Measurements from ENCODE around the gene COPS6.

COPS6 gene

DNA sequence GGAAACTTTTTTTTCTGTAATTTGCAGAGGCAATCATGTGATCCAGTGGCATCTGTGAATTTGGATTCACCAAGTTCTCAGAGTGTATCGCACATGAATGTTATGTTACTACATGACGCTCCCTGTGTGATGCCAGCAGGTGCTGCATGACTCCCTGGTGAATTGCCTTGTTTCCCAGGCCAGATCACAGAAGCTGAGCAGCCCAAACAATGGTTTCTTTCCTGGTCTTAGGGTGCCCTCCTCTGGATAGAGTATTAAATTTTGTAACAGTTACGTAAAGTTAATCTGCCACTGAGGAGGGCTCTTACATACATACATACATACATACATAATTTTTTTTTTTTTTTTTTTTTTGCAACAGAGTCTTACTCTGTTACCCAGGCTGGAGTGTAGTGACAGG, 35.6 kb upstream of the COPS6 start:
- ChIA-PET CTCF (interaction anchor here (0.6 to 0.9 kb wide), 2 partner anchors 45 to 59 kb away, joined by 3 to 4 read pairs; no protein-coding TSS in a partner anchor), POLR2A (no interaction called here)
- peak; percentile 62 for DNase-seq (ENCODE audit: extremely low spot score)
- TF ChIP-seq TARDBP (IDR thresholded peaks at IDR 0.05), result no peak
- TF ChIP-seq, protein P1, sequence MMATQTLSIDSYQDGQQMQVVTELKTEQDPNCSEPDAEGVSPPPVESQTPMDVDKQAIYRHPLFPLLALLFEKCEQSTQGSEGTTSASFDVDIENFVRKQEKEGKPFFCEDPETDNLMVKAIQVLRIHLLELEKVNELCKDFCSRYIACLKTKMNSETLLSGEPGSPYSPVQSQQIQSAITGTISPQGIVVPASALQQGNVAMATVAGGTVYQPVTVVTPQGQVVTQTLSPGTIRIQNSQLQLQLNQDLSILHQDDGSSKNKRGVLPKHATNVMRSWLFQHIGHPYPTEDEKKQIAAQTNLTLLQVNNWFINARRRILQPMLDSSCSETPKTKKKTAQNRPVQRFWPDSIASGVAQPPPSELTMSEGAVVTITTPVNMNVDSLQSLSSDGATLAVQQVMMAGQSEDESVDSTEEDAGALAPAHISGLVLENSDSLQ (IDR thresholded peaks at IDR 0.05), result no peak
- TF ChIP-seq CTBP1 (IDR thresholded peaks at IDR 0.05; ENCODE audit: borderline replicate concordance), result no peak
- no peak for TF ChIP-seq SP1 (IDR thresholded peaks at IDR 0.05)
- TF ChIP-seq SUZ12 (IDR thresholded peaks at IDR 0.05), result no peak
- TF ChIP-seq BHLHE40 (IDR thresholded peaks at IDR 0.05; ENCODE audit: borderline replicate concordance), result no peak
- TF ChIP-seq HDGF (IDR thresholded peaks at IDR 0.05; ENCODE audit: borderline replicate concordance), result no peak
- no peak for TF ChIP-seq ARNT (IDR thresholded peaks at IDR 0.05)
- TF ChIP-seq NFRKB (IDR thresholded peaks at IDR 0.05), result no peak
- TF ChIP-seq ELF4 (IDR thresholded peaks at IDR 0.05), result no peak
- no peak for TF ChIP-seq ZNF384 (IDR thresholded peaks at IDR 0.05)
- TF ChIP-seq FOXM1 (IDR thresholded peaks at IDR 0.05; ENCODE audit: borderline replicate concordance), result no peak
- TF ChIP-seq FOXA1 (IDR thresholded peaks at IDR 0.05), result no peak
- no peak for TF ChIP-seq L3MBTL2 (conservative IDR thresholded peaks at IDR 0.05)
- no peak for TF ChIP-seq LEF1 (IDR thresholded peaks at IDR 0.05; ENCODE audit: borderline replicate concordance)
- no peak for TF ChIP-seq FOXK2 (IDR thresholded peaks at IDR 0.05)

DNA sequence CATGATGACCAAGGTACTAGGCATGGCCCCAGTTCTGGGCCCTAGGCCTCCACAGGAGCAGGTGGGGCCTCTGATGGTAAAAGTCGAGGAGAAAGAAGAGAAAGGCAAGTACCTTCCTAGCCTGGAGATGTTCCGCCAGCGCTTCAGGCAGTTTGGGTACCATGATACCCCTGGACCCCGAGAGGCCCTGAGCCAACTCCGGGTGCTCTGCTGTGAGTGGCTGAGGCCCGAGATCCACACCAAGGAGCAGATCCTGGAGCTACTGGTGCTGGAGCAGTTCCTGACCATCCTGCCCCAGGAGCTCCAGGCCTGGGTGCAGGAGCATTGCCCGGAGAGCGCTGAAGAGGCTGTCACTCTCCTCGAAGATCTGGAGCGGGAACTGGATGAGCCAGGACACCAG, 31.8 kb upstream of the COPS6 start:
- CTCF ChIA-PET, result no interaction called here

DNA sequence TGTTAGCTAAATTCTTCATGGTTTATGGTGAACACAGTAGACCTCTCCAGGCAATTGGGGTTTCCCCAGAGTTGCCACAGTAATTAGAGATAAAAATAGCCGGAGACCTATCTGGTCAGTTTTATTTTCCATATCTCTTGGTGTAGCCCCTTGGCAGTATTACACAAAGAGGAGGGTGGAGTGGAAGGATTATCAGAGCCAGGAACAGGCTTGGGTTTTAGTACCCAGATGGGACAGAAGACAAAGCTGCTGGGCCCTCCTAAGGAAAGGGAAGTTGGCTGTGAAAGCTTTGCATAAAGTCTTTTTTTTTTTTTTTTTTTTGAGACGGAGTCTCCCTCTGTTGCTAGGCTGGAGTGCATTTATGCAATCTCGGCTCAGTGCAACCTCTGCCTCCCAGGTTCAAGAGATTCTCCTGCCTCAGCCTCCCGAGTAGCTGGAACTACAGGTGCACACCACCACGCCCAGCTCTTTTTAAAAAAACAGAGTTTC, 29.5 kb upstream of the COPS6 start:
- POLR2A ChIA-PET, result interaction anchor here (2.1 kb wide), 1 partner anchor 9 kb away, joined by 6 read pairs; no protein-coding TSS in a partner anchor
- CTCF ChIA-PET, result interaction anchor here (0.6 kb wide), 2 partner anchors 75 to 80 kb away, joined by 3 read pairs; no protein-coding TSS in a partner anchor
- TF ChIP-seq L3MBTL2 (conservative IDR thresholded peaks at IDR 0.05) (no peak), HDGF (IDR thresholded peaks at IDR 0.05; ENCODE audit: borderline replicate concordance) (no peak)
- DNase-seq (ENCODE audit: extremely low spot score), result no peak

More for the DNA sequence above, 31.8 kb upstream of the COPS6 start:
- no peak for DNase-seq (ENCODE audit: extremely low spot score)
- no peak for TF ChIP-seq LEF1 (IDR thresholded peaks at IDR 0.05; ENCODE audit: borderline replicate concordance)
- POLR2A ChIA-PET, result no interaction called here

DNA sequence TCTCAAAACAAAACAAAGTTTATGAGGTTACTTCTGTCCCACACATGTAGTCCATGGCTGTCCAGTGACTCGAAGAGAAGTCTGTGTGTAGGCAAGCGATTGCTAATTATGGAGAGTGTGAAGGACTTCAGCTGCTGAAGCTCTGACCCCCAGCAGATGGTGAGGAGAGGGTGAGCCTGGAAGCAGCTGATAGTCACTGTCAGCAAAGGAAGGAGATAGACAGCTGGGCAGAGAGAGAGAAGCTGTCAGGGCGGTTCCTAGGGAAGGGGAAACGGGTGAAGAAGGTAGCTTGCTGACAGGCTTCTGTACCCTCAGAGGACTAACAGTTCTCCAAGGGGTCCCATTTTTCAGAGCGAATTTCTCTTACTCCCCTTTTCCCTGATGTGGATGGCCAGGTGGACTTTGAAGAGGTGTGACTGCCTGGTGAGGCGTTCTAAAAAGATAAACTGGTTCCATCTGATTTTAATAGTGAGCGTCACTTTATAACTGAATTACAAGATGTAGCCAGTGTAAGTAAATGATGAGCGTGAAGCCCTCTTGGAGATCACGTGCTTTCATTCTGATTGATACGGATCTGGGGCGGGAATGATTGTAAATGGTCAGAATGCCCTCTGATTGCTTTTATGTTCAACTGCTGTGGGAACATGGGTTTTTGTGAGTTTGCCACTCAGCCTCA, 27.1 kb upstream of the COPS6 start:
- CTCF ChIA-PET, result no interaction called here
- DNase-seq (ENCODE audit: extremely low spot score), result no peak
- TF ChIP-seq ARNT (IDR thresholded peaks at IDR 0.05) (no peak), SUZ12 (IDR thresholded peaks at IDR 0.05) (no peak), BHLHE40 (IDR thresholded peaks at IDR 0.05; ENCODE audit: borderline replicate concordance) (no peak), FOXK2 (IDR thresholded peaks at IDR 0.05) (no peak), ZNF384 (IDR thresholded peaks at IDR 0.05) (no peak), CTBP1 (IDR thresholded peaks at IDR 0.05; ENCODE audit: borderline replicate concordance) (no peak), NFRKB (IDR thresholded peaks at IDR 0.05) (no peak), L3MBTL2 (conservative IDR thresholded peaks at IDR 0.05) (no peak), TARDBP (IDR thresholded peaks at IDR 0.05) (no peak), HDGF (IDR thresholded peaks at IDR 0.05; ENCODE audit: borderline replicate concordance) (no peak), SP1 (IDR thresholded peaks at IDR 0.05) (no peak), FOXM1 (IDR thresholded peaks at IDR 0.05; ENCODE audit: borderline replicate concordance) (no peak), LEF1 (IDR thresholded peaks at IDR 0.05; ENCODE audit: borderline replicate concordance) (no peak), FOXA1 (IDR thresholded peaks at IDR 0.05) (no peak)
- TF ChIP-seq, protein P1 (IDR thresholded peaks at IDR 0.05), result no peak
- POLR2A ChIA-PET, result no interaction called here

DNA sequence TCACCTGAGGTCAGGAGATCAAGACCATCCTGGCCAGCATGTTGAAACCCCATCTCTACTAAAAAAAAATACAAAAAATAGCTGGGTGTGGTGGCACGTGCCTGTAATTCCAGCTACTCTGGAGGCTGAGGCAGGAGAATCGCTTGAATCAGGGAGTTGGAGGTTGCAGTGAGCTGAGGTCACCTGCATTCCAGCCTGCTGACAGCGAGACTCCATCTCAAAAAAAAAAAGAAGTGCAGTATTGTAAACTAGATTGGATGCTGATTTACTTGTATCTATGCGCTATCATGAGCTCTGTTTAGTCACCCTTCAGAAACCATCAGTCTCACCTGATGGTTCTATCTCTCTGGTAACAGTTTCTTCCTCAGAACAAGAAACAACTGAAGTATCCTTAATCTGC, 25.4 kb upstream of the COPS6 start:
- no peak for DNase-seq (ENCODE audit: extremely low spot score)
- POLR2A ChIA-PET, result interaction anchor here (0.8 to 2.3 kb wide), 4 partner anchors 14 to 63 kb away, joined by 3 to 6 read pairs (median 4); partner anchors contain the start of genes AP4M1, MBLAC1, MCM7 and ZKSCAN1
- TF ChIP-seq LEF1 (IDR thresholded peaks at IDR 0.05; ENCODE audit: borderline replicate concordance), result no peak
- CTCF ChIA-PET, result interaction anchor here (0.6 kb wide), 1 partner anchor 86 kb away, joined by 11 read pairs; no protein-coding TSS in a partner anchor

DNA sequence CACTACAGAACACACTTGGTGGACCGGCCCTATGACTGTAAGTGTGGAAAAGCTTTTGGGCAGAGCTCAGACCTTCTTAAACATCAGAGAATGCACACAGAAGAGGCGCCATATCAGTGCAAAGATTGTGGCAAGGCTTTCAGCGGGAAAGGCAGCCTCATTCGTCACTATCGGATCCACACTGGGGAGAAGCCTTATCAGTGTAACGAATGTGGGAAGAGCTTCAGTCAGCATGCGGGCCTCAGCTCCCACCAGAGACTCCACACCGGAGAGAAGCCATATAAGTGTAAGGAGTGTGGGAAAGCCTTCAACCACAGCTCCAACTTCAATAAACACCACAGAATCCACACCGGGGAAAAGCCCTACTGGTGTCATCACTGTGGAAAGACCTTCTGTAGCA, 24.6 kb upstream of the COPS6 start:
- ChIA-PET POLR2A (interaction anchor here (1.0 to 2.3 kb wide), 4 partner anchors 14 to 62 kb away, joined by 4 to 6 read pairs (median 4); partner anchors contain the start of genes AP4M1, MBLAC1, MCM7 and ZKSCAN1), CTCF (interaction anchor here (0.8 kb wide), 1 partner anchor 70 kb away, joined by 4 read pairs; no protein-coding TSS in a partner anchor)
- TF ChIP-seq FOXK2 (IDR thresholded peaks at IDR 0.05) (no peak), L3MBTL2 (conservative IDR thresholded peaks at IDR 0.05) (no peak), FOXM1 (IDR thresholded peaks at IDR 0.05; ENCODE audit: borderline replicate concordance) (no peak), LEF1 (IDR thresholded peaks at IDR 0.05; ENCODE audit: borderline replicate concordance) (no peak), NFRKB (IDR thresholded peaks at IDR 0.05) (no peak), SP1 (IDR thresholded peaks at IDR 0.05) (no peak), SUZ12 (IDR thresholded peaks at IDR 0.05) (no peak), ARNT (IDR thresholded peaks at IDR 0.05) (no peak), BHLHE40 (IDR thresholded peaks at IDR 0.05; ENCODE audit: borderline replicate concordance) (no peak), HDGF (IDR thresholded peaks at IDR 0.05; ENCODE audit: borderline replicate concordance) (no peak), FOXA1 (IDR thresholded peaks at IDR 0.05) (no peak), ELF4 (IDR thresholded peaks at IDR 0.05) (no peak), ZNF384 (IDR thresholded peaks at IDR 0.05) (no peak), CTBP1 (IDR thresholded peaks at IDR 0.05; ENCODE audit: borderline replicate concordance) (no peak)
- TF ChIP-seq, protein P1 (IDR thresholded peaks at IDR 0.05), result no peak
- DNase-seq (ENCODE audit: extremely low spot score), result no peak

All from HEK293T (cell line).